GM21786 (cell line): ENCODE data around the gene STXBP6.

Experiments
- ATAC-seq: cut with Tn5 transposase; IDR thresholded peaks from one replicate; pipeline ENCODE4 v1.9.1; 2021; ENCODE audit not compliant: unreplicated experiment

The STXBP6 gene

GRCh38 chr14:25052921-25053320, 3.0 kb upstream of the STXBP6 start:
- ATAC-seq: no peak

DNA sequence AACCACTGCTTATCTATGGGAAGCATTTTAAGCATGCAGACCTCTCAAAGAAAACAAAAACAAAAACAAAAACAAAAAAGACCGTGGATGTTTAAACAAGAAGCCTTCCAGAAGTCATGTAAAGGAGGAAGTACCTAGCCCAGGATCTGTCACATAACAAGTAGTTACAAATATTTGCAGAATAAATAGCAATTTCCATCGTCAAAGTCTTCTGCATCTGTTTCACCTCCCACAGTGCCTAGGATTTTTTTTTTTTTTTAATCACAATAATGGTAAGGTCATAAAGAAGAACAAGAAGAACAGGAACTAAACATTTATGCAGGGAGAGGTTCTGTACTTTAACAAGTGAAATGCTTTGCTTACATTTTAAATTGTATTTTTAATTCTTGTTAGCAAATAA, 2.4 kb upstream of the STXBP6 start:
- ATAC-seq: no peak

DNA sequence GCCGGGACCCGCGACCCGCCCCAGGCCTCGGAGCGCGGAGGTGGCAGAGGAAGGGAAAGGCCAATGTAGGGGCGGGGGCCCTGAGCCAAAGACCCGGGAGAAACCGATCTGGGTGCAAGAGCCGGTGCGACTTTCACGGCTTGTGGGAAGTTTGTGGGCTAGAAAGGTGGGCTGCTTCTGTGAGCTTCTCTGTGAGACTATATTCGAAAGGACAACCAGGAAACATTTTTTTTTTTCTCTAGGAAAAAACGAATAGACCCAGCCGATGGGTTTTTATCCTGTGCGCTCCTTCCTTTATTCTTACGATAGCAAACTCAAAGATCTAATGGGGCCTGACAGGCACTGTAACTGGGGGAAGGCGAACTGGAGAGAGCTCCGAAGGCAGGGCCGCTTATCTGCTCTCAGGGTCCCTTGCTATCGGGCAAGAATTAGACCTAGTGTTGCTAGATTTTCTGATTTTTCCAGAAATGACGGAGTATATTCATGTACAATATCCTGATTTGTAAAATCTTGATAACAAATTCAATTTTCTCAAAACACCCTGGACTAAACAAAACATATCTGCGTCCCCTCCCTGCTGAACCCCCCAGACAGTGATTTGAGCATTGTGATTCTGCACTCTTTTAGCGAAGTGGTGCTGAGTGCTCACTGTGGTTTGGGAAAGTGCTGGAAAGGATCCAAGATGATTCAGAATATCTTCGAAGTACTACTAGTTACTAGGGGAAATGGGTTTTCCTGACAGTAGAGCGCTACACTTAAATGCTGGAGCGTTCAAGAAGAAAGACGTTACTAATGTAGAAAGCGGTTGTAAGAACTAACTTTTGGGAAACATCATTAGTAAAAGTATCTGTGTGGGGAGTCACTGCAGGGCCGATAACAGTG, 563 bp upstream of the STXBP6 start:
- peak; percentile 14 for ATAC-seq

- no peak for ATAC-seq
Measured at GRCh38 chr14:25049093-25049567, 817 bp downstream of the STXBP6 start.

DNA sequence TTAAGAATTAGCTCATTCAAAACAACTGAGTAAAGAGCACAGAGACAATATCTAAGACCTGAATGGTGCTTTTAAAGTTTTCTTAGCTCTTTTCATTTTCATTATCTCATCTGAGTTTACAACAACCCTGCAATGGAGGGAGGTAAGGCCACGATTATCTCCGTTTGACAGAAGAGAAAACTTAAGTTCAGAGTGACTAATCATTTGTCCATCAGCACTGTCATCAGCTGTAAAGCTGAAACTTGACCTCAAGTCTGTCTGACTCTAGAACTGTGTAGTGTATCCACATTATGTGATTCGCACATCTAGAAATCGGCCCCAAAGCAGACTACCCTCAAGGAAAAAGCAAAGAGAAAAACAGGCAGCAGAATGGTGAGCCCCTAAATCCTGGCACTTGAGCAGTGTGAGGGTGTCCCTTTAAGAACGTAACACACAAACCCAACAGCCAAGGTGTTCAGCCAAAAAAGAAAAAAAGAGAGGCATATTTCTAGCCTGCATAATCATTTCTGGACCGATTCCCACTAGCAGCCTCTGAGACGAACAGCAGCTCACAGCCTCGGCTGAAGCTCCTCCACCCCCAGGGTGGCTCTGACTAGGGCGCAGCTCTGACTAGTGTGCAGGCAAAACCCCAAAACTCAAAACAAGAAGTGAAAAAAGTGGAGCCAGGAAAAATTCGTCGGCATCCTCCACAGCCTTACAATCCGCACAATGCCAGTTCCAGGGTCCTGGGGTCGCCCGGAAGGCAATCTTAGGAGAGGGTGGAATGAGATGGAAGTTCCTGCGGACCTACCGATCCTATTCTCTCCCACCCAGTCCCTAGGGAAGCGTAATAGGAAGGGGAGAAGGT, 1.6 kb downstream of the STXBP6 start:
- ATAC-seq: no peak

- ATAC-seq: no peak
Measured at GRCh38 chr14:25046301-25046943, 3.5 kb downstream of the STXBP6 start.

GRCh38 chr14:25044106-25044698, 5.7 kb downstream of the STXBP6 start:
- ATAC-seq: no peak

DNA sequence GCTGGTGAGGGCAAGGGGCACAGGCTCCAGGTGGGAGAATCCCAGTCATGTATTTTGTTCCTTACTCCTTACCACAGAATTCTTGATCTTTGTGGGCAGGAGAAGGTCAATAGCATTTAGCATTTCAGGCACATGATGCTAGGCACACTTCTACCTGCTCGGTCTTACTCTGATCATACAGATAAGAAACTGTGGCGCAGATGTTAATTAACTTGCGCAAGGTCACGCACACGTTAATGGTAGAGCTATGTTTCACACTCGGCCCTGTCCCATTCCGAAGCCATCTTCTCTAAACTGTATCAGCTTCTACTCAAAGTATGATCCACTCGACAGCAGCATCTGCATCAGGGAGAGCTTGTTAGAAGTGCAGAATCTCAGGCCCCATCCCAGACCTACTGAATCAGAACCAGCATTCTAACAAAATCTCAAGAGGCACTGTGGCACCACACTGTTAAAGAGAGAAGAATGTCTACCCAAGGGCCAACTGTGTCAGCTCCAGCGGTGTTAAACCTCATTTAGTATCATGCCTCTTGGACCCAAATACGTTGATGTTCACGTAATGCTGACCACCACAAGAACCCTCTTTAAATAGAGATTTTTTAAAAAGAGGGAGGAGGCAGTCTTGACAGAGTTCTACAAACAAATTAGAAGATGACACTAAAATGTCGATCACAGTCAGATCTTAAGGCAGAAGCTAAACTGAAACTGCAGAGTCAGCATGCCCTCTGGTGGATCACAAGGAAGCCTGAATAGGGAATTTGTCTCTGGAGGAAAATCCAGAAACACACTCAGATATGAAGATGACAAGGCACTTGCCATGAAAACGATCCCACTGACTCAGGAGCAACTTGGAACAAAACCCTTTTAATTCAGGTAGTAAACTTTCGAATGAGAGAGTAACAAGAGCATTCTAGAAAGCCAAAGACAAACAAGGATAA, 7.3 kb downstream of the STXBP6 start:
- no peak for ATAC-seq

GRCh38 chr14:25041898-25042297, 8.0 kb downstream of the STXBP6 start:
- ATAC-seq: no peak

DNA sequence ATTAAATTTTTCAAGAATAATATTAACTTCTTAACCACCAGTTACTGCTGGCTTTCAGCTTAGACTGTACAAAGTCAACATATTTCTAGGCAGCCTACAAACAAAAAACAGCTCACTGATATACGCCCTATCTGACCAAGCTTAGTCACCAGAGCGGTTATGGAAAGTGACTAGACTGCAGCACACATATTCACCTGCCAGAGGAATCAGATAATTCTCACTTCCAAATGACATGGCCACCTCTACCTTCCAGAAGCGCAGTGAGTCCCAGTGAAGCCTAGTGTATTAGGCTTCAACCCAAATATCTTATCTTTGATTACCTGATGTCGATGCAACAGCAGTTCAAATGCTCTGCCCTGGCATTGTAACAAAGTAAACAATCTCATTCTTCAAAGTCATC, 8.5 kb downstream of the STXBP6 start:
- no peak for ATAC-seq

DNA sequence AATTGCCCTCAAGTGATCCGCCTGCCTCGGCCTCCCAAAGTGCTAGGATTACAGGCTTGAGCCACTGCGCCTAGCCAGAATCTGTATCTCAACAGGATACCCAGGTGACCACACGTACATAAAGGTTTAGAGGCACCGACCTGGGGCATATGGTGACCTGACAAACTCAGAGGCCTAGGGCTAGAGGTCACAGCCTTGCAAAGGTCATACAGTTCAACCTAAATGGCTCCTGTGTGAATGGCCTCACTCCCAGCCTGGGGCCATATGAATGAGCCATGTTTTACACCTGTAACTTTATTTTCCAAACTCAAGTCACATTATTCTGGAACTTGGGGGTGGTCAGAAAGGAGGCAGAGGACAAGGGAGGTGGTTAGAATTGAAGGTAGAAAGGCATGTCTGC, 10.0 kb downstream of the STXBP6 start:
- ATAC-seq: no peak

GRCh38 chr14:25038044-25038668, 11.8 kb downstream of the STXBP6 start:
- ATAC-seq: no peak

DNA sequence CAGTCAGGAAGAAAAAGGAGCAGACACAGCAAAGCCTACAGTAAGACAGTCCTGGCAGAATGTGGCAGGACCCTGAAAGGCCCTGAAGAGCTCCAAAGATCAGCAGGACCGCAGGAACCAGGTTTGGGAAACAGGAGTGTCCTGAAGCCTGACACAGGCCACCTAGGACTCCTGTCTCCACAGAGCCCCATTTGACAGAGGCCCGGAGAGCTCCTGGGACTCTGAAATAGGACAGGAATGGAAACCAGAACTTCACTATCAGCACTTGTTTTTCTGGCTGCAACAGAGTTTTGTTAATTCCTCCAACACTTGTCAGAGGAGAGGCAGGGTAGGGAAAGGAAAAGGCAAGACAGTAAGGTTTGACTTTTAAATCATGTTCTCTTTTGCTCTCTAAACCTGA, 12.9 kb downstream of the STXBP6 start:
- ATAC-seq: no peak

- no peak for ATAC-seq
Measured at GRCh38 chr14:25034803-25035681, 14.9 kb downstream of the STXBP6 start.

- no peak for ATAC-seq
Measured at GRCh38 chr14:25033358-25033757, 16.6 kb downstream of the STXBP6 start.

DNA sequence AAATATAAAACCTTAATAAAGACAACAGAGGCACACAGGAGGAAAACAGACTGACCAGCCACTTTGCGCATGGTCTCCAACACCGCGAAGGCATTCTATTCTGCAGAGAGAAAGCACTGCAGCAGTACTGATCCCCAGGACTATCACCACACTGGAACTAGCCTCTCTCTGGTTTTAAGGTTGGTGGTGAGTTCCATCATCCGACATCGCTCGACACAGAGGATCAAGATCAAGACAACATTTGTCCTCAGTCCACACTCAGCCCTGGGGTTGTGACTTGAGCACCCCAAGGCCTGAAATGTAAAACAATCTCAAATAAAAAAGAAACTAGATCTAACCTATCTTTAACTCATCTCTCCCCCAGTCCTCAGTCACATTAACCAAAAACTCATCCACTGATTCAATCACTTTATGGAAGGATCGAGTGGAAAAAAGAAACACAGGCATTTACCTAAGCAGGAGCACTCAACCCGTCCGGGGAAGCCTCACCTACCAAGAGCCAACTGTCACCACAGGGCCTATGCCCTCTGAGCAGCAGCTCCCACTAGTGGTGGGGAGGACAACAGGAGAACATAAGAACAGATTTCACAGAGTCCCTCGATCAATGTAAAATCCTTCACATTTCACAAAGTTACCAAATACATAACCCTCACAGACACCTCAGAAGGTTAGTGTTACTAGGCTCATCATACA, 17.7 kb downstream of the STXBP6 start:
- ATAC-seq: no peak

DNA sequence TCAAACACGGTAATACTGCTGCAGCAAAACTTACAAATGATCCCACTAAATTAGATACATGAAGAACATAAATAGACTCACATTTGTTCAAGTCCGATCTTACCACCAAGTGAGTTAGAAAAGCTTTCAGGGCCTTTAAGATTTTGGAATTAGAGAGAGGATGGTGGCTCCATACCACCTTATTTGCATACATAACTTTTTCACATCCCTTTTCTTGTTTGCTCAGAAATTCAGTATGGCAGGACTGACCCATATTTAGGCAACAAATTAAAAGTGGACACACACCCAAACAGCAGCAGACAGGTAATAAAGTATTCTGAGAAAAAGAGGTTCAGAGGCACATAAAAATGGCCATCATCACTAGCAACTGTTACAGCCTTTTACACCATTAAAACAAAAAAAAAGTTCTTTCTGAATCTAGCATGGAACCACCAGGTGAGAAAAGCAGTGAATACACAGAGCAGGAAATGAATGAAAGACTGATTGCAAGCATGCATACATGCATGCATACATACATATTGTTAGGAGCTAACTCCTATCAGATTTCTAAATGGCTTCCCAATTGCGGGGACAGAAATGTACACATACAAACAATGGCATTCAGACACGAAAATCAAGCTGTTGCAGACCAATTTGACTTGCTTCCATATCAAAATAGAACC, 23.3 kb downstream of the STXBP6 start:
- ATAC-seq: no peak
